SKM-1 treated with dmso at 0.1 percent for 144 hours (cell line): ENCODE measurements around the gene RPEL1.
"Not testable (repeated sequence)": the region's sequence is repeated elsewhere in the genome, so short reads cannot be mapped to it uniquely, and the experiment has no call there.

Experiments
- DNase-seq: peaks from one replicate; lab custom pipeline; 2025; ENCODE audit not compliant: unreplicated experiment; lab: John Stamatoyannopoulos, UW

Gene RPEL1

DNA sequence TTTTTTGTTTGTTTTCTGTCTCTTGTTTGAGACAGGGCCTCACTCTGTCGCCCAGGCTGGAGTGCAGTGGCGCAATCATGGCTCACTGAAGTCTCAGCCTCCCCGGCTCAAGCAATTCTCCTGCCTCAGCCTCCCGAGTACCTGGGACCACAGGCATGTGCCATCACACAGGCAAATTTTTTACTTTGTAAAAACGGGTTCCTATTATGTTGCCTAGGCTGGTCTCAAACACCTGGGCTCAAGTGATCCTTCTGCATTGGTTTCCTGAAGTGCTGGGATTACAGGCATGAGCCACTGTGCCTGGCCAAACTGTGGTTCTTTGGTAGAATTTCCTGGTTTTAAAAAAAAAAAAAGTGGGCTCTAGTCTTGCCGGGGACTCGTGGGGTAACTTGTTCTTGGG, at the start of gene RPEL1:
RPEL1 (plus strand) TSS at position 301 of the 400 bp plus-strand sequence. CDS start 110 bp downstream, outside the sequence.
- not testable (repeated sequence) for DNase-seq

DNA sequence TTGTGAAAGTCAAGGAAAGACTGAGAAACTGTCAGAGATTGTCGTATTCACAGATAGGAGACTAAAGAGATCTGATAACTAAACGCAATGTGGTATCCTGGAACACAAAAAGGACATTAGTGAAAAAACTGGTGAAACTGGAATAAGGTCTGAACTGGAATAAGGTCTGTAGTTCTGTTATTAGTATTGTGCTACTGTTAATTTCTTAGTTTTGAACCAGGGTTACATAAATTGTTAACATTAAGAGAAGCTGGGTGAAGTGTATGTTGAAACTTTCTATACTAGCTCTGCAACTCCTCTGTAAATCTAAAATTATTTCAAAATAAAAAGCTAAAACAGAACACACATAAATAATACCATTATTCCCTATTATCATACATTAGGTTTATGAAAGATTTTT, 49.2 kb upstream of the RPEL1 start:
- no peak for DNase-seq

GRCh38 chr10:103197174-103197573, 48.5 kb upstream of the RPEL1 start:
- DNase-seq: peak; percentile 89

DNA sequence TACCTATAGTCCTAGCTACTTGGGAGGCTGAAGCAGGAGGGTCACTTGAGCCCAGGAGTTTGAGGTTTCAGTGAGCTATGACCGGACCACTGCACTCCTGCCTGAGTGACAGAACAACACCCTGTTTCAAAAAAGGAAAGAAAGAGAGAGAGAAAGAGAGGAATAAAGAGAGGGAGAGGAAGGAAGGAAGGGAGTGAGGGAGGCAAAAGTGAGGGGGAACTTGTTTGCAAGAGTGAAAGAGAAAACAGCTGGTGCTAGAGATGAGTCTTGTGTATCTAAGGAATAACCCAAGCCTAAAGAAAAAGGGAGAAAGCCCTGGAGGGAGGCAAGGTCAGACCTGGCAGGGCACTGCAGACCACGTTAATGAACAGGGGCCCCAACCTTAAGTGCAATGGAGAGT, 47.8 kb upstream of the RPEL1 start:
- DNase-seq: no peak

GRCh38 chr10:103198648-103199047, 47.0 kb upstream of the RPEL1 start:
- no peak for DNase-seq

DNA sequence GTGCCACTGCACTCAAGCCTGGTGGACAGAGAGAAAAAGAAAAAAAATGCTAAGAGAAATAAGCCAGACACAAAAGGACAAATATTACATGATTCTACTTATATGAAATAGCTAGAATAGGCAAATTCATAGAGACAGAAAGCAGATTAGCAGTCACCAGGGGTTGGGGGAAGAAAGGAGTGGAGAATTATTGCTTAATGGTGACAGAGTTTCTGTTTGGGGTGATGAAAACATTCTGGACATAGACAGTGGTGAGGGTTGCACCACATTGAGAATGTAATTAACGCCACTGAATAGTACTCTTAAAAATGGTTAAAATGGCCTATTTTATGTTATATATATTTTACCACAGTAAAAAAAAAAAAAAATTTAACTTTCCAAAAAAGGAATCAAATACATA, 46.2 kb upstream of the RPEL1 start:
- peak; percentile 75 for DNase-seq

GRCh38 chr10:103202319-103202718, 43.4 kb upstream of the RPEL1 start:
- peak; percentile 94 for DNase-seq

DNA sequence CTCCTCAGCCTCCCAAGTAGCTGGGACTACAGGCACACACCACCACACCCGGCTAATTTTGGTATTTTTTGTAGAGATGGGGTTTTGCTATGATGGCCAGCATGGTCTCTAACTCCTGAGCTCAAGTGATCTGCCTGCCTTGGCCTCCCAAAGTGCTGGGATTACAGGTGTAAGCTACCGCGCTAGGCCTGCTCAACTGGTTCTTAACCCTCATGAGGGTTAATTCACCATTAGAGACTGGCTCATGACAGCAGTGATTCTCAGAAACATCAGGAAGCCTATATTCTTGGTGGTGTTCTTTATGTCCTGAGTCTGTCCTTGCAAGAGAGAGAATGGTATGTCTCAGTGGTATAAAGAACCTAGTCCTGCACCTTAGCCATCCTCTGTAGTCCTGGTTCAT, 42.2 kb upstream of the RPEL1 start:
- no peak for DNase-seq

DNA sequence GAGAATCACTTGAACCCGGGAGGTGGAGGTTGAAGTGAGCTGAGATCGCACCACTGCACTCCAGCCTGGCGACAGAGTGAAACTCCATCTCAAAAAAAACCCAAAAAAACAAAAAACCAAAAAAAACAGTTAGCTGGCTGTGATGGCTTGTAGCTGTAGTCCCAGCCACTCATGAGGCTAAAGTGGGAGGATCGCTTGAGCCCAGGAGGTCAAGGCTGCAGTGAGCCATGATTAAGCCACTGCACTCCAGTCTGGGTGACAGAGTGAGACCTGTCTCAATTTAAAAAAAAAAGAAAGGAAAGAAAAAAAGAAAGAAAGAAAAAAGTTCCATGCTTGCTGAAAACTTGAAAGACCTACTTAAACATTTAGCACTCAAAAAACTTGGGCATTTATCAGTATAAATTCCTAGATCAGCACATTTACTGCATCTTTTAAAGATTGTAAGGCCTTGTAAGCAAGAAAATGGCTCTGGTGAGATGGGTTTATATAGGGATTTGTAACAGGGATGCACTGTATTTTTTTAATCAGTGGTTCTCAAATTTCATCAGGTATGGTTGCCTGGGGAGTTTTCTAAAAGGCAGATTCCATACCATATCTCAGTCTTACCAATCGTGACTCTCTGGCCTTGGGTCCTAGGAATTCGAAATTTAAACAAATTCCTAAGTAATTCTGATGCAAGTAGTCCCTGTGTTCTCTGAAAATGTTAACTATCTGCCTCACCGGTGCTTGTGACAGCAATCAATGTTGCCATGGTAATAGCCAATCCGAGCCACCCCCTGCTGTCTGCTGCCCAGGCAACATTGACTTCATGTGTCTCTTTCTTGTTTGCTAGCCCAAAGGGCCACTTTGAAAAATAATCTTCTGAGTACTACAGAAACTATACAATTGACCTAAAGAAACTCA, 41.1 kb upstream of the RPEL1 start:
- no peak for DNase-seq

- DNase-seq: not testable (repeated sequence)
Observed at GRCh38 chr10:103205401-103205800, 40.3 kb upstream of the RPEL1 start.

DNA sequence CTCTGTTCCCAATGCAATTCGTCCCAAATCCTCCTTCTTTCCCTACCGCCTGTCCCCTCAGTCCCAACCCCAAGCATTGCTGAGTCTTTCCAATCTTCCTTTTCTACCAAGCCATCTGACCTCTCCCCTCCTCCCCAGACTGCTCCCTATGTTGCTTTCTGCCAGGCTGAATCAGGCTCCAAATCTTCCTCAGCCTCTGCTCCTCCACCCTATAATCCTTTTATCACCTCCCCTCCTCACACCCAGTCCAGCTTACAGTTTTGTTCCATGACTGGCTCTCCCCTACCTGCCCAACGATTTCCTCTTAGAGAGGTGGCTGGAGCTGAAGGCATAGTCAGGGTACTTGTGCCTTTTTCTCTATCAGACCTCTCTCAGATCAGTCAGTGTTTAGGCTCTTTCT, 39.0 kb upstream of the RPEL1 start:
- DNase-seq: not testable (repeated sequence)

DNA sequence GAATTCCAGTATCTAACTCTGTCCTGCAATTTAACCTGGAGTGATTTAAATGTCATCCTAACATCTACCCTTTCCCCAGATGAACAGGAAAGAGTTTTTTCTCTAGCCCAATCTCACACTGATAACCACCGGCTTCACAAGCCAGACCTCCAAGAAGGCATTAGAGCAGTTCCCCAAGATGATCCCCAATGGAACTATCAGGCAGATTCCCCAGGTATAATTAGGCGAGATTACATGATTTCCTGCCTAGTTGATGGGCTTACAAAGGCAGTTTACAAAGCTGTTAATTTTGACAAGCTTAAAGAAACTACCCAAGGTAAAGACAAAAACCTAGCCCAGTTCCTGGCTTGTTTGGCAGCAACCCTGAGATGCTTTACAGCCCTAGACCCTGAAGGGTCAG, 38.5 kb upstream of the RPEL1 start:
- no peak for DNase-seq

DNA sequence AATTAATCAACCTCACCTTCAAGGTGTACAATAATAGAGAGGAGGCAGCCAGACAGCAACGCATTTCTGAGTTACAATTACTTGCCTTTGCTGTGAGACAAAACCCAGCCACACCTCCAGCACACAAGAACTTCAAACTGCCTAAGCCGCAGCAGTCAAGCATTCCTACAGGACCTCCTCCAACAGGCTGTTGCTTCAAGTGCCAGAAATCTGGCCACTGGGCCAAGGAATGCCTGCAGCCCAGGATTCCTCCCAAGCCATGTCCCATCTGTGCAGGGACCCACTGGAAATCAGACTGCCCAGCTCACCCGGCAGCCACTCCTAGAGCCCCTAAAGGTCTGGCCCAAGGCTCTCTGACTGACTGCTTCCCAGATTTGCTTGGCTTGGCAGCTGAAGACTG, 38.0 kb upstream of the RPEL1 start:
- DNase-seq: not testable (repeated sequence)

DNA sequence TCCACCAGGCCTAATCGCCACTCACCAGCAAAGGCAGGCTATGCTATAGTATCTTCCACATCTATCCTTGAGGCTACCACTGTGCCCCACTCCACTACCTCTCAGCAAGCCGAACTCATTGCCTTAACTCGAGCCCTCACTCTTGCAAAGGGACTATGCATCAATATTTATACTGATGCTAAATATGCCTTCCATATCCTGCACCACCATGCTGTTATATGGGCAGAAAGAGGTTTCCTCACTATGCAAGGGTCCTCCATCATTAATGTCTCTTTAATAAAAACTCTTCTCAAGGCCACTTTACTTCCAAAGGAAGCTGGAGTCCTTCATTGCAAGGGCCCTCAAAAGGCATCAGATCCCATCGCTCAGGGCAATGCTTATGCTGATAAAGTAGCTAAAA, 35.4 kb upstream of the RPEL1 start:
- not testable (repeated sequence) for DNase-seq

DNA sequence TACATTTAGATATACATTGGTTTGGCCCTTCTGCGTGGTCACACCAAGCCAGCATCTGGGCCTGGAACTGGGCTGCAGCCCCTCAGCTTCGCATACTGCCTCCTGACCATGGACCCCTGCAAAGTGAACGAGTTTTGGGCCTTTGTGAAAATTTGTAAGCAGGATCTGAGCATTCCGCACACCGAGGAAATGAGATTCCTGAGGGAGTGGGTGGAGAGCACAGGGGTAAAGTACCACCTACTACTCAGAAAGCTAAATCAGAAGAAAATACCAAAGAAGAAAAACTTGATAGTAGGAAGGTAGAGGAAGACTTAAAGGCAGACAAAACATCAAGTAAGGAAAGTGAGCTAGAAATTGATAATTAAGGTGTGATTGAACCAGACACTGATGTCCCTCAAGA, 30.1 kb upstream of the RPEL1 start:
- DNase-seq: no peak

DNA sequence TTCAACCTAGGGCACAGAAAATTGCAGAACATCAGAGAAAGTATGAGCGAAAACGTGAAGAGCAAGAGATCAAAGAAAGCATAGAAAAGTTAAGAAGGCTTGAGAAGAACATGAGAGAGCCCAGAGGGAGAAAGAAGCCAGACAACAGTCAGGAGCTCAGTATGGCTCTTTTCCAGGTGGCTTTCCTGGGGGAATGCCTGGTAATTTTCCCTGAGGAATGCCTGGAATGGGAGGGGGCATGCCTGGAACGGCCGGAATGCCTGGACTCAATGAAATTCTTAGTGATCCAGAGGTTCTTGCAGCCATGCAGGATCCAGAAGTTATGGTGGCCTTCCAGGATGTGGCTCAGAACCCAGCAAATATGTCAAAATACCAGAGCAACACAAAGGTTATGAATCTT, 29.3 kb upstream of the RPEL1 start:
- DNase-seq: not testable (repeated sequence)

- DNase-seq: no peak
Observed at GRCh38 chr10:103224133-103224532, 21.6 kb upstream of the RPEL1 start.

- DNase-seq: peak; percentile 52
Observed at GRCh38 chr10:103224721-103225120, 21.0 kb upstream of the RPEL1 start.

DNA sequence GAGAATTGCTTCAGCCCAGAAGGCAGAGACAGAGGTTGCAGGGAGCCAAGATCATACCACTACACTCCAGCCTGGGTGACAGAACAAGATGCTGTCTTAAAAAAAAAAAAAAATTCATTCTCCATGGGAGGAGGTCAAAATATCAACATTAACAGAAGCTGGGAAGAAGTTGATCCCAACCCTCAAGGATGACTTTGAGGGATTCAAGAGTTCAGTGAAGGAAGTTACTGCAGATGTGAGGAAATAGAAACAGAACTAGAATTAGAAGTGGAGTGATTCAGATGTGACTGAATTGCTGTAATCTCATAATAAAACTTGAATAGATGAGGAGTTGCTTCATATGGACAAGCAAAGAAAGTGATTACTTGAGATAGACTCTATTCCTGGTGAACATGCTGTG, 19.7 kb upstream of the RPEL1 start:
- no peak for DNase-seq

DNA sequence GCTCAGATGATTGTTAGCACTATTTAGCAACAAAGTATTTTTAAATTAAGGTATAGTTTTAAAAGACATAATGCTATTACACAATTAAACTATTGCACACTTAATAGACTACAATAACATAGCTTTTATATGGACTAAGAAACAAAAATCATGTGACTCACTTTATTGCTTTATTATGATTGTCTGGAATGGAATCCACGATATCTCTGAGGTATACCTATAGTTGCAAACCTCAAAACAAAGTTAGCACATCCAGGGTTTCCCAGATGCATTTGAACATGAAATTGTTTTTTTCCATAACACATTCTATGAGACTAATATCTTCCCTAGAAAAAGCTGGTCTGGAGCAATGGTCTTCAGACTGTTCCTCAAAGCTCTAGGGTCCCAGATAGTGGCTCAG, 18.3 kb upstream of the RPEL1 start:
- no peak for DNase-seq

DNA sequence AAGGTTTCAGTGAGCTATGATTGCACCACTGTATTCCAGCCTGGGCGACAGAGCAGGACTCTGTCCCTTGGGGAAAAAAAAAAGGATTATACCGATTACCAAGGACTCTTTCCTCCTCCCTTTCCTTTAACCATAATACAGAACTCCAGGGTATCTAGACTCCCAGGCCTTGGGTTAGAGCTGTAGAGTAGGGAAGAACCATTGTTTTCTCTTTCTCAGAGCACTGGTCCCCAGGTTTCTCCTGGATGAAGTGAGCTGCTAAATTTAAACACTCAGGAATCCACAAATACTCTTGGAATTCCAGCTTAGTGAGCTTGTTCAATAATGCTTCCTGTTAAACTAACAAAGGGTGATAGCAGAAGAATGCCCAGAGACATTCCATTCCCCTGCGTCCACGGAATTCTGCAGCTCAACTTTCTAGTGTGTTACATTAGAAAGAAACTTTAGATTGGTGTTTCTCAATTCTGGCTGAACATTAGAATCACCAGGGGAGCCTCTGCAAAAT, 14.6 kb upstream of the RPEL1 start:
- DNase-seq: no peak

DNA sequence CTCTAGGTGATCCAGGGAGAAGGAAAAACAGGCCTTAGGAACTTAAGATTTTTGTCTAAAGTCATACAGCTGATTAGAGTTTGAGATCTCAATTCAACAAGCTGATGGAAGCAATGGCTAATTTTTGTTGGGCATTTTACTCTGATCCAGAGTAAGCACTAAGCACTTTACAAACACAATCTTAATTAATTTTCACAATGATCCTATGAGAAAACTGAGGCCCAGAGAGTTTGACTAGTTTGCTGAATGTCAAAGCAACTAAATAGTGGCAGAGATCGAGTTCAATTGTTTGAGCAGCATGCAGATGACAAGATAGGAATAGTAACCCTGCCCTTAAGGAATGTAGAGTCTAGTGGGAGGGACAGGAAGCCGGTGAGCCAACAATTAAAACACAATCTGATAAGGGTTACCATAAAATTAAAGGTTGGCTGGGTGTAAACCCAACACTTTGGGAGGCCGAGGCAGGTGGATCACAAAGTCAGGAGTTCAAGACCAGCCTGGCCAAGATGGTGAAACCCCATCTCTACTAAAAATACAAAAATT, 13.5 kb upstream of the RPEL1 start:
- no peak for DNase-seq
